GM19467 (cell line): Measurements from ENCODE around the gene FBN2.
A peak's percentile ranks its signal among the peaks of the same experiment; 100 is the strongest.
"Not testable (repeated sequence)": the region's sequence is repeated elsewhere in the genome, so short reads cannot be mapped to it uniquely, and the experiment has no call there.

Experiments used
- ATAC-seq: cut with Tn5 transposase; IDR thresholded peaks from one replicate; pipeline ENCODE4 v1.9.1; 2021; ENCODE audit warnings: mild to moderate bottlenecking, moderate library complexity; ENCODE audit not compliant: unreplicated experiment

FBN2 gene

GRCh38 chr5:128432913-128433440 is 105.1 kb downstream of the FBN2 start:
- no peak for ATAC-seq

- ATAC-seq = no peak
These were observed 110.1 kb downstream of the FBN2 start for GRCh38 chr5:128427921-128428320.

- ATAC-seq = peak; percentile 88
These were observed 111.9 kb downstream of the FBN2 start for GRCh38 chr5:128426090-128426534.

GRCh38 chr5:128424646-128425045 is 113.4 kb downstream of the FBN2 start:
- no peak for ATAC-seq

- no peak for ATAC-seq
These were observed 115.4 kb downstream of the FBN2 start for GRCh38 chr5:128422612-128423011.

- ATAC-seq = no peak
These were observed 123.6 kb downstream of the FBN2 start for GRCh38 chr5:128414469-128414868.

- no peak for ATAC-seq
These were observed 124.7 kb downstream of the FBN2 start for GRCh38 chr5:128413356-128413755.

GRCh38 chr5:128412145-128412930 is 125.7 kb downstream of the FBN2 start:
- ATAC-seq = no peak

- ATAC-seq = no peak
These were observed 128.8 kb downstream of the FBN2 start for GRCh38 chr5:128409166-128409800.

GRCh38 chr5:128408622-128409021 is 129.4 kb downstream of the FBN2 start:
- no peak for ATAC-seq

- no peak for ATAC-seq
These were observed 130.1 kb downstream of the FBN2 start for GRCh38 chr5:128407944-128408343.

GRCh38 chr5:128406803-128407202 is 131.2 kb downstream of the FBN2 start:
- ATAC-seq = no peak

- no peak for ATAC-seq
These were observed 132.9 kb downstream of the FBN2 start for GRCh38 chr5:128405159-128405558.

- no peak for ATAC-seq
These were observed 134.7 kb downstream of the FBN2 start for GRCh38 chr5:128403333-128403732.

GRCh38 chr5:128402506-128402905 is 135.5 kb downstream of the FBN2 start:
- ATAC-seq = no peak

- ATAC-seq = not testable (repeated sequence)
These were observed 137.3 kb downstream of the FBN2 start for GRCh38 chr5:128400766-128401165.

- ATAC-seq = no peak
These were observed 138.9 kb downstream of the FBN2 start for GRCh38 chr5:128399111-128399510.

GRCh38 chr5:128397876-128398275 is 140.2 kb downstream of the FBN2 start:
- ATAC-seq = no peak

- no peak for ATAC-seq
These were observed 143.0 kb downstream of the FBN2 start for GRCh38 chr5:128395073-128395472.

GRCh38 chr5:128384068-128384467 is 154.0 kb downstream of the FBN2 start:
- no peak for ATAC-seq

GRCh38 chr5:128380337-128380736 is 157.7 kb downstream of the FBN2 start:
- no peak for ATAC-seq

- no peak for ATAC-seq
These were observed 159.4 kb downstream of the FBN2 start for GRCh38 chr5:128378632-128379031.
